HG03521 (cell line): Measurements from ENCODE around the gene PPM1F.
"Not testable (repeated sequence)": the region's sequence is repeated elsewhere in the genome, so short reads cannot be mapped to it uniquely, and the experiment has no call there.

Source experiments
- ATAC-seq: cut with Tn5 transposase; IDR thresholded peaks from one replicate; pipeline ENCODE4 v1.9.1; 2021; ENCODE audit warnings: mild to moderate bottlenecking, moderate library complexity; ENCODE audit not compliant: unreplicated experiment

The PPM1F gene

DNA sequence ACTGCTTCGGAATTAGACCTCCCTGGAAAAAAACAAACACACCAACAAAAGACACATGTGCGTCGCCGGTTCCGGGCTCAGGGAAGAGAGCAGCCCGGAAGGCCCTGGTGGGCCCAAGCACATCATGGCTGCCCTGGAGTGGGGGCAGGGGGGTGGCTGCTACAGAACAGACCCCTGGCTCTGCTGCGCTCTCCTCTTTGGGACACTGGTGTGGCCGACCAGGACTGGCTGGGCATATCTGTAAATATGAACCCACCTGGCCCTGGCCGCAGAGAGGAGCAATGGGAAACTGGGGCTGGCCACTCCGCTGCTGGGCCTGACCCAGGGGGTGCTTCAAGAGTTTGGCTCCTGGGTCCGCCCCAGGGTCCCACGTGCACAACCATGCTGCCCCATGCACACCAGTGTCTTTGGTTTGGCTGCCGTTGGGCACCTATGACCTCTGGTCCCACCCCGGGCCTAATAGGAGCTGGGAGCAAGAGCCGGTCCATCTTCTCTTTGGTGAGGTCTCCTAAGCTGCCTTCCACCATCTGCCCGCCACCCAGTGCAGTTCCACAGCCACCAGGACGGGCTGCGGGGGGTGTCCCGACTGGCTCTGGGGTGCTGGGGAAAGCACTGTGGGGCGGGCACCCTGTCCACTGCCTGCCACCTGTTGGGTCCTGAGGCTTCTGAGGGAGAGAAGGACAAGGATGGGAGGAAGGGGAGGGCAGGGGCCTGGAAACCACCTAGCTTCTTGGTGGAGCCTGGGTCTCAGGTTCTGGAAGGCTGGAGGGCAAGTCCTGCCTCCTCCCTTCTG is 30.1 kb downstream of the PPM1F start:
- no peak for ATAC-seq

DNA sequence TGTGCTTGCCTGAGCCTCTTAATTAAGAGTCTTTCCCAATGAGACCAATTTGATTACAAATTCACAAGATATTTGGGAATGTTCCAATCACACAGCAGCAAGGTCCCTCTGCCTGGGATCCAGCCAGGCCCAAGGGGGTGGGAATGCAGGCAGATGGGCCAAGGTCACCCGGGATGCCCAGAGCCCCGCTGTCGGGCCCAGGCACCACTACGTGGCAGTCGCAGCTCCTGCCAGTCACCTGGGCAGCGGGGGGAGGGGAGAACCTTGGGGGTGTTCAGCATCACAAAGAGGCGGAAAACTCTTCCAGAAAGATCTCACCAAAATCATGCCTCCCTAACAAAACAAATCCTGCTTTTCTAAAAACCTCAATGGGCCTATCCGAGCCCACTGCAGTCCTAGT is 30.9 kb downstream of the PPM1F start:
- no peak for ATAC-seq

DNA sequence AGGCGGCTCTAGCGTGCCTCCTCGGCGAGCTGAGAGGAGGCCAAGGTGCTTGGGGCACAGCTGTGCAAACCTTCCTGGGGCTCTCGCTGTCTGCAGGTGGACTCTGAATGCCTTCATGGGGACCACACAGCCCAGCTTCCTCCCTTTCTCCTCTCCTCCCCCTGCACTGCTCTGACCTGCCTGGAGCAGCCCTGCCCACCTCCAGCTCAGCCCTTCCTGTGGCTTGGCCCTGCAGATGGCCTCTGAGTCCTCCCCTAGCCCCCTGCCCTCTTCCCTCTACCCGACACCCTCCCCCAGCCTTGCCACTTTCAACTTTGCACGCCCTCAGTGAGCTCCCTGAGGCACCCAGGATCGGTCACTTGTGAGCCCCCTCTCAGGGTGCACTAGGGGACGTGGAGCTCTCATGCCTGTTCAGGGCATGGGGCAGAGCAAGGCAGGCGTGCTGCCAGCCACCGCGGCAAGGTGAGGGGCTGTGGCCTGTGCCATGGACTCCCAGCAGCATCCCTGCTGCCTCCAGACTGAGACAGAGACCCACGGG is 31.4 kb downstream of the PPM1F start:
- no peak for ATAC-seq

DNA sequence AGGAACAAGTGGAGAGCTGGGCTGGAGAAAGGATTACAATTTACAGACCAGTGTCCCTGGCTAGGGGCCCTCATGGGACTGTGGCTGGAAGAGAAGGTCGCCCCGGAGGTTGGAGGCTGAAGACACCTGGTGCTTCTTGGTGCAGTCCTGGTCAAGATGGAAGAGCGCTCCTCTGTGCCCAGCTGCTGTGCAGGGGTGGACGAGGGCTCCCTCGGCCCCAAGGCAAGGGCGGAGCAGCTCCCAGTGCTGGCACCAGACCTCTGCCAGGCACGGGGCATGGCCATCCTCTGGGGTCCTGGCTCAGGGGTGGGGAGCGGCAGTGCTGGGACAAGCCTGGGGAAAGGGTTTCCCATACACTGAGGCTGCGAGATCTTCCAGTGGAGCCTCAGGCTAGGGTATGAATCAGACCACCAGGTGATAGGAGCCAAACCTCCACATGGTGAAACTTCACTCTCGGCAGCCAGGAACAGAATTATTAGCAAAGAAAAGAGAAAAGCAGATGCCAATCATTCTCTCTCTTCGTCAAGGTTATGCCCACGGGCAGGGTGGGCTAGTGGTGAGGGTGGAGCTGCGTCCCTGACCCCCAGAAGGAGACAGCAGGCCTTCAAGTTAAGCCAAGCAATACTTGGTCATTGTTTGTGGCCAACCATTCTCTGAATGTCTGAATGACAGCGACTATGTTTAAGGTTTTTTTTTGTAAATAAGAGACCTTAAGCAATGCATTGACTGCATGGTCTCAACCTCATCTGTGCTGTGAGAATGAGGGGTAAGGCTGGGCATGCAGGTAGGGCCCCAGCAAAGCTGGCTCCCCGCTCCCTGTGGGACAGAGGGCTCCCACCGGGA is 32.1 kb downstream of the PPM1F start:
- no peak for ATAC-seq

DNA sequence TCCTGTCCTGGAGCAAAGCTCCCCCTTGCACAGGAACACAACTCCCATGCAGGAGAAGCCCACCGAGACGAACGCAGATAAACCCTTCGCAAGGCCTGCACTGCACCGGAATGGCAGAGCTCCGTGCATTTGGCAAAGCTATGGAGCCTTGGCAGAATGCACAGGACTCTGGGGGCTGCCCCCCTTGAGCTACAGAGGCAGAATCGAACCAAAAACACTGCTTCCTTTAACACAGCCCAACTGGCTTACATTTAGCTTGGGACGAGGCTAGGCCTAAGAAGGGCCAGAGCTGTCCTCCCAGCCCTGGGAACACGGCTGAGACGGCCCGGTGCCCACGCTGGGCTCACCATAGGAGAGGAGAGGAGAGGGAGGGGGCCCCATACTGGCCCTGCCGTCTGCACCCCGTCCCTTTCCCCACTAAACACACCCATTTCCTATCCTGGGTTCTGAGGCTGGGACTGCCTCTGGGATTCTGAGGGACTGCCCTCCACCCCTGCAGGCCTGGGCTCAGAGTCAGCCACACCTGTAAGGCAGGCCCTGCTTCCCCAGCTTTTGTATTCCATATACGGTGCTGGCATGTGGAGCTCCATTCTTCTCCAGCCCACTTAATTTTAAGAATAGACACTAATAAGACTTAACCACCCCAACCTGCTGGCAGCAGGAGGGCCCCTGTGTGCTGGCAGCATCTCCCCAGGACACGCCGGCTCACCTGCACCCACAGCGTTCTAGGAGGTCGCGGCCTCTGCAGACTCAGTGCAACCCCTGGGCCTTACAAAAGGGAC is 32.9 kb downstream of the PPM1F start:
- ATAC-seq: no peak

DNA sequence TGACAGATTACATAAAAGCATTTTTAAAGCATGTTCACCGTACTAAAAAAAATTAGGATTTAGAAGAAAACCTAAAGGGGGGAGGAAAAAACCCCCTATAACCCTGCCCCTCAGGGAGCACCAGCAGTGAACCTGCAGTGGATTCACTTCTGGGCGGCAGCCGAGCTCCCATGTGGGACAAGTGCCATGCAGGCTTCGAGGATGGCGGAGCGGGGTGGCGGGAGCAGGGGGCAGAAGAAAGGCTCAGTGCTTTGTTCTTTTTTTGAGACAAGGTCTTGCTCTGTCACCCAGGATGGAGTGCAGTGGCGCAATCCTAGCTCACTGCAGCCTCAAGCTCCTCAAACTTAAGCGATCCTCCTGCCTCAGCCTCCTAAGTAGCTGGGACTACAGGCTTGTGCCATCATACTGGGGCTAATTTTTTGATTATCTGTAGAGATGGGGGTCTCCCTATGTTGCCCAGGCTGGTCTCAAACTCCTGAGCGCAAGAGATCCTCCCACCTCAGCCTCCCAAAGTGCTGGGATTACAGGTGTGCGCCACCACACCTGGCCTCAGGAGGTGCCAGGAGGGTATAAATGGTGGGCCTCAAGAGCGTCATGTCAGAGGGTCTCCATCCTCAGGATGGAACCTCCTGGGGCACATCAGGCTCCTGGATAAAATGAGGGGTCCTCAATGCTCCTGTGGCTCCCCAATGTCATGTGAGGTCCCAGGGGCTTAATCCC is 34.0 kb downstream of the PPM1F start:
- ATAC-seq: no peak

DNA sequence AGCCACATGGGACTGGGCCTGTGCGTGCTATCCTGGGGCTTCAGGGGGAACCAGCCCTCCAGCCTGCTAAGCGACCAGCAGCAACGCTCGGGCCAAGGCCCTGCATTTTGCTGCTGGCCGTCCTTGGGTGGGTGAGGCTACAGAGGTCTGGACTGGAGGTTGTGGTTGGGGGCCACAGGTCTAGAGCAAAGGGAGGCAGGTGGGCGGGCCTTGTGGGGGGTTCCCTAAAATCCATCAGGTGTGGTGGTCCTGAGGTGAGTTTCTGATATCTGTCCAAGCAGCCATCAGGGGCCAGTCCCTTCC is 34.7 kb downstream of the PPM1F start:
- no peak for ATAC-seq

DNA sequence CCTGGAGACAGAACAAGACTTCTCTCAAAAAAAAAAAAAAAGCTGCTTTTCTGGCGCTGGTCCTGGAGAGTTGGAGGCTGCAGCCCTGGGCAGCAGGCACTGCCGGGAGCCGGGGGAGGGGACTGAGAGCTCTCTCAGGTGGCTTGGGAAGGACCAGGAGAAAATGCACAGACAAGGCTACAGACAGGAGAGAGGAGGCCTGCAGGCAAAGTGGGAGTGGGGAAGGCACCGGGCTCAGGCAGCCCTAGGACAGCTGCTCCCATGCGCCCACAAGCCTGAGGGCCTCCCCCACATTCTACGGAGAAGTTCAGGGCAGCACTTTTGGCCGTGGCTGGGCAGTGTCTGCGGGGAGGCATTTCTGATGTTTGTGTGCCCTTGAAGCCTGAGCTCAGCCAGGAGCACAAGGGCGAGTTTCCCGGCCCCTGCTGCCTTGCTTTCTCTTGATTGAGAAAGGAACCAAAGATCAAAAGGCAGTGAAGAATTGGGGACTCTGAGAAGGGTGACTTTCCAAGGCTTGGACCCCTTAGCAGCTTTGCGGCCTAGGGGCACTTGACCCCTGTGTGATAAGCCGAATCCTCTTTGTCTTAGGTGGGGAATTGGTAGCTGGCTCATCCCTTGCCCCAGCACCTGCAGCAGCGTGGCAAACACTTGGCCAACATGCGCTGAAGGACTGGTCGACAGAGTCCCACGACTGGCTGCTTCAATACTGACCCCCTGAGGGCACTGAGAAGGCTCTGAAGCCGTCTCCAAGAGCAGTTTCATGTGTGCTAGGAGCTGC is 35.3 kb downstream of the PPM1F start:
- no peak for ATAC-seq

DNA sequence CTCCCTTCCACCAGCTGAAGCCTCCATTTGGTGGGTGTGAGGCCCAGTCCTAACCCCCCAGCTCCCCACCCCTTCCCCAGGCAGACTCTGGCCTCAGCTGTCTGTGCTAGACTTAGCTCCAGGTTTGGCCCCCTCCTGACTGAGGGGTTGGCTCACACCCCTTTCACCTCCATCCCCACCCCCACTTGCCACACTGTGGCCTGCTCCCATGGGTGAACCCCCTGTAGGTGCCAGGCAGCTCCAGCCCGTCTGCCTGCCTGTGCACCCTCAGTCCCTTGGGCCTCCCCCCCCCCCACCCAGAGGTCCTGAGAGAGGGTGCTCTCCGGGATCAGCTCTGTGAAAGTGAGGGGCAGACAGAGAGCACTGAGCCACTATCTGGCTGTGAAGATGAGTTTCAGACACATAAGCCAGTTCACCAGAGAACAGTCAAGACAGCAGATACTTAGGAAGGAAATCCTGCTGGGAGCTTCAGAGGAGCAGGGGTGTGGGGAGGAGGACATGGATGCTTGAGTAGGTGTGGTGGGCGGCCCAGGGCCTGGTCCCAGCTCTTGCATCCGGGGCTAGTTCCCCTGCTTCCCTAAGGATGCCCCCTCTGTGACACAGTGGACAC is 36.2 kb downstream of the PPM1F start:
- ATAC-seq: no peak

DNA sequence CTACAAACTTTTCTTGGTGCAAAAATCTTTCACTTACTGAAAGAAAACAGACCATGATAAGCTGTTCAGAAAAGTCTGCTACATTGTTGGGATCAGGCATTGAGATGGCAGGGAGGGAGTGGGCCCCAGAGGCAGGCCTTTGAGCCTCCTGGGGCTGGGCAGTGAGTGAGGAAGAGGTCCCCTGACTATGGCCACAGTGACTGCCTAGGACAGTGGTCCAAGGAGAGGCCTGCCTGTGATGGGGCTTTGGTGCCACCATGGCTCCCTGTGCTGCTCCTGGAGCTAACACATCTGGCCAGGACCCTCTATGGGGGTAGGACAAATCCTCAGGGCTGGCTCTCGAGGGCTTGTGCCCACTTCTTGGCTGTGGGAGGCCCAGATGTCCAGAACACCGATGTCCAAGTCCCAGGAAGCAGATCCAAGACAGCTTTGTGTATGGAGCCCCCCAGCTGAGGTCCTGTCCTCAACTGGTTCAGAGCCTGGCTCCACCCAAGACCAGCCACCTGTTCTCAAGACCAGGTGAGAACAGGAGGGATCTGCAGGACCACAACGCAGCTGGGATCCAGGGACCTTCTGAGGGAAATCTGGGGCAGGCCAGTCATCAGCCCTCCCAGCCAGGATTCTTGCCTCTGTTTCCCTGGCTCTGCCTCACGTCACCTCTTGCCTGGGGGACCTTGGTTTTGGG is 36.9 kb downstream of the PPM1F start:
- no peak for ATAC-seq

DNA sequence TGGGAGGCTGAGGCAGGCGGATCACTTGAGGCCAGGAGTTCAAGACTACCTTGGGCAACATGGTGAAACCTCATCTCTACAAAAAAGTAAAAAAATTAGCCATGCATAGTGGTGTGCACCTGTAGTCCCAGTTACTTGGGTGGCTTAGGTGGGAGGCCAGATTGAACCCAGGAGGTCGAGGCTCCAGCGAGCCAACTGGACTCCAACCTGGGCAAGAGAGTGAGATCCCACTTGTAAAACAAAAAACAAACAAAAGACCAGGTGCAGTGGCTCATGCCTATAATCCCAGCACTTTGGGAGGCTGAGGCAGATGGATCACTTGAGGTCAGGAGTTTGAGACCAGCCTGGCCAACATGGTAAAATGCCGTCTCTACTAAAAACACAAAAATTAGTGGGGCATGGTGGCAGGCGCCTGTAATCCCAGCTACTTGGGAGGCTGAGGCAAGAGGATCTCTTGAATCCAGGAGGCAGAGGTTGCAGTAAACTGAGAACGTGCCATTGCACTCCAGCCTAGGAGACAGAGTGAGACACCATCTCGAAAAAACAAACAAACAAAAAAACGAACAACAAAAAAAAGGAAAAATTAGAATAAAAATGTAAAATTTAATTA is 38.5 kb downstream of the PPM1F start:
- not testable (repeated sequence) for ATAC-seq

DNA sequence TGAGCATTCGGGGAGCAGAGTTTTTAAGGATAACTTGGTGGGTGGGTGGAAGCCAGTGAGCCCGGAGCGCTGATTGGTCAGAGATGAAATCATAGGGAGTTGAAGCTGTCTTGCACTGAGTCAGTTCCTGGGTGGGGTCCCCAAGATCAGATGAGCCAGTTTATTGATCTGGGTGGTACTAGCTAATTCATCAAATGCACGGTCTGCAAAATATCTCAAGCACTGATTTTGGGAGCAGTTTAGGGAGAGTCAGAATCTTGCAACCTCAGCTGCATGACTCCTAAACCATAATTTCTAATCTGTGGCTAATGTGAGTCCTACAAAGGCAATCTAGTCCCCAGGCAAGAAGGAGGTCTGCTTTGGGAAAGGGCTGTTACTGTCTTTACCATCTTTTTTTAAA is 42.3 kb downstream of the PPM1F start:
- not testable (repeated sequence) for ATAC-seq

DNA sequence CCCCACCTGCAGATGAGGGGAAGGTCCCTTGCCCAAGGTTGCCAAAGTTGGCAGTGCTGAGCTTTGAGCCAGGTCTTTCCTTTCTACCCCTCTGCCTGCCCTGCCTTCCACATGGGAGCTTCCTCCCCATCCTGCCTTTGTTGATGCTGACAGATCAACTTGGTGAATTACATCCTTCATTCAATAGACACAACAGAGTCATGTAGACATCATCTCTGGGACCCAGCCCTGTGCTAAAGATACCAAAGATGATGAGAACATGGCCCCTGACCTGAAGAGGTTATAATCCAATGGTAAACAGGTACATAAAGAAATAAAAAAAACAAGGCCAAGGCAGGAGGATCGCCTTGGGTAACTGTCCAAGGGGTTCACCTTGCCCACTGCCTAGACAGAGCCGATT is 42.8 kb downstream of the PPM1F start:
- no peak for ATAC-seq

DNA sequence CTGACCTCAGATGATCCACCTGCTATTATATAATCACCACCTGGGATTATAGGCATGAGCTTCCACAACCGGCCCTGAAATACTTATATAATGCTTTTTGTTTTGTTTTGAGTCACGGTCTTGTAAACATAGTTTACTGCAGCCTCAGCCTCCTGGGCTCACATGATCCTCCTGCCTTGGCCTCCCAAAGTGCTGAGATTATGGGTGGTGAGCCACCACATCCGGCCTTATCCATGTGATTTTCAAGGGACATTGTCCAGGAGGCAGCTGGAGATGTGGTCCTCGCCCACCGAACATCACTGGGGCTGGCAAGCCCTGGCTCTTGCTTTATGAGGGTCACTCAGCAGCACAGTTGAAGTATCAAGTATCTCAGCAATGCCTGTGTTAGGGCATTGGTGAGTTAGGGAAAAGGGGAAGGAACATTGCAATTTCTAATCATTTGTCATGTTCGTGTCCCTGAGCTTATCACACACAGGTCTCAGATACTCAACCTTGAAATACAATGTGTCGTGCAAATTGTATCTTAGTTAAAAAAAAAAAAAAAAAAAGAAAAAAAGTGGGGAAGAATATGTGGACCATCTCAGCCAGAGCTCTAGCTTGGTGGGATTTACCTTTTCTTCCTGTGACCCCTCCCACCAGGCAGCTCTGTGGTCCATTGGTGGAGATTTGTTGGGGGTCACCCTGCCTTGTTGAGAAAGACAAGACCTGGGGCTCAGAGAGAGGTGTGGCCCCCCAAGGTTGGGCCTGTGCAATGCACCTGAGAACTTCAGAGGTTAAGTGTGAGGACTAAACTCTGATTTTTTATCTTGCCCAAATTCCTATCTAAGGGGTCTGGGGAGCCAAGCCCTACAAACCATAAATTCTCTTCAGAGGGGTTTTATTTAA is 44.8 kb downstream of the PPM1F start:
- no peak for ATAC-seq

DNA sequence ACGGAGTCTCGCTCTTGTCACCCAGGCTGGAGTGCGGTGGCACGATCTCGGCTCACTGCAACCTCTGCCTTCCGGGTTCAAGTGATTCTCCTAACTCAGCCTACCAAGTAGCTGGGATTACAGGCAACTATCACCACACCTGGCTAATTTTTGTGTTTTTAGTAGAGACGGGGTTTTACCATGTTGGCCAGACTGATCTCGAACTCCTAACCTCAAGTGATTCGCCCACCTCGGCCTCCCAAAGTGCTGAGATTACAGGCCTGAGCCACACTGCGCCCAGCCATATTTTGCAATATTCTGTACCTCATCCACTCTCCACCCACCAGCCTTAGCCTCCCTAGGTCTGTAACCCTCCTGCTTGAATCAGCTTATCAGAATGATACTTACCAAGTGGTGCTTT is 47.4 kb downstream of the PPM1F start:
- ATAC-seq: not testable (repeated sequence)

DNA sequence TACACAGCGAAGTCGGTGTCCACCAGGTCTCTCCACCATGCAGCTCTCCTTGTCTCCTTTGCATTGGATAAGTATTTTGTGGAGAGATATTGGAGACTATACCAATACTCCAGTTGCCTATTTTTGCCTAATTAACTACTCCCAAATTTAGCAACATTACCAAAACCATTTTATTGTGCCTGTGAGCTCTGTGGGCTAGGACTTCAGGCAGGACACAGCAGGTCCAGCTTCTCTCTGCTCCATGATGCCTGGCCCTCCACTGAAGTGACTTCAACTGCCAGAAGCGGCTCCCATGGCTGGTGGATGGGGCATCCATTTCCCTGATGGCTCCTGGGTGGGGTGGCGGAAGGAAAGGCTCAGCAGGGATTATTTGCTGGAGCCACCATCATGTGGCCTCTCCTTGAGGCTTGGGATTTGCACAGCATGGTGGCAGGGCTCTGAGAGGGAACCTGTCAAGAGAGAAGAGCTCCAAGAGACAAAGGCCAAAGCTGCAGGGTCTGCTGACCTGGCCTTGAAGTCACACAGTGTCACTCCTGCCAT is 48.3 kb downstream of the PPM1F start:
- ATAC-seq: no peak

DNA sequence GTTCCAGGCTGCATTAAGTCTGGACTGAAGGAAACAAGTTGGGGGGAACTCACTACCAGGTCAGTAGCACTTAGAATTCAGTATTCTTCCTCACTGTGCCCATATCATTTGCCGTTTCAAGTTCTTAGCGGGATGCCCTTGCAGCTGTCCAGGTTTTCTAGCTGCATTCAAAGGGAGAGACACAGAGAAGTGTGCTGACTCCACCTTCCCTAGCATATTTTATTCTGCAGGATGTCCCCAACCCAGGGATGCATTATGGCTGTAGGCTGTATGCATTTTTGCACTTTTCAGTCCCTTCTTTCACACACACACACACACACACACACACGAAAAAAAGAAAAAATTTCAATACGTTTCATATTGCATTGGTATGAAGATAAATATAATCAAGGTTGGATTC is 49.4 kb downstream of the PPM1F start:
- no peak for ATAC-seq
